Karpas-422 (cell line): ENCODE results near the gene SSBP3. TPM values are rescaled to one million over a fixed set of nuclear protein-coding genes. Genes with fewer than 3 reads are reported as not detected.
"Not testable (repeated sequence)": the region's sequence is repeated elsewhere in the genome, so short reads cannot be mapped to it uniquely, and the experiment has no call there.

Experiments used
- DNase-seq: peaks from one replicate; pipeline ENCODE4 v3.0.0-alpha.2; 2015
- H2AFZ ChIP-seq: fragments of 200-600 bp; sonication (generic); 2 replicates; pipeline ENCODE4 v1.6.1; 2014; ENCODE audit warnings: antibody characterized with exemption, low read length, mixed read lengths
- H3K27ac ChIP-seq: fragments of 200-600 bp; sonication (generic); 2 replicates; pipeline ENCODE4 v1.5.1; 2014; ENCODE audit warnings: mild to moderate bottlenecking, low read length, moderate library complexity
- H3K27me3 ChIP-seq: fragments of 200-600 bp; sonication (generic); 2 replicates; pipeline ENCODE4 v1.6.1; 2014; ENCODE audit warnings: low read length, mixed read lengths
- H3K36me3 ChIP-seq: fragments of 200-600 bp; sonication (generic); 2 replicates; pipeline ENCODE4 v1.6.1; 2014; ENCODE audit warnings: low read length, mixed read lengths; ENCODE audit not compliant: insufficient read depth
- H3K4me1 ChIP-seq: fragments of 200-600 bp; sonication (generic); 2 replicates; pipeline ENCODE4 v1.6.1; 2014; ENCODE audit warnings: mild to moderate bottlenecking, low read length, mixed read lengths
- H3K4me2 ChIP-seq: fragments of 200-600 bp; sonication (generic); 2 replicates; pipeline ENCODE4 v1.6.1; 2014; ENCODE audit warnings: low read length, low read depth, mild to moderate bottlenecking; ENCODE audit not compliant: poor library complexity, severe bottlenecking
- H3K4me3 ChIP-seq: fragments of 200-600 bp; sonication (generic); 2 replicates; pipeline ENCODE4 v1.5.1; 2014; ENCODE audit warnings: mild to moderate bottlenecking, antibody characterized with exemption, low read length, mixed read lengths
- H3K79me2 ChIP-seq: fragments of 200-600 bp; sonication (generic); 2 replicates; pipeline ENCODE4 v1.6.1; 2014; ENCODE audit warnings: mild to moderate bottlenecking, low read length, mixed read lengths
- H3K9ac ChIP-seq: fragments of 200-600 bp; sonication (generic); 2 replicates; pipeline ENCODE4 v1.6.0; 2014; ENCODE audit warnings: low read length
- H3K9me2 ChIP-seq: fragments of 200-600 bp; sonication (generic), shearing (Covaris generic); replicated peaks from 2 replicates; pipeline ENCODE4 v1.6.0; 2014; ENCODE audit warnings: mild to moderate bottlenecking, low read length, moderate library complexity; ENCODE audit not compliant: insufficient read depth
- H3K9me3 ChIP-seq: fragments of 300-700, 200-600 bp; sonication (generic); 2 replicates; pipeline ENCODE4 v1.6.1; 2014; ENCODE audit warnings: low read length, mixed read lengths
- H4K20me1 ChIP-seq: fragments of 200-600 bp; sonication (generic); 2 replicates; pipeline ENCODE4 v1.6.1; 2014; ENCODE audit warnings: mild to moderate bottlenecking, antibody characterized with exemption, low read length, low read depth; ENCODE audit not compliant: insufficient read depth
- total RNA-seq: library from RNA; depleted of rRNA; stranded (reverse); fragments of >200 nt; shearing (Covaris generic); gene quantifications from 2 replicates; pipeline ENCODE4 v1.2.3, GENCODE V29; 2014; ENCODE audit warnings: low replicate concordance

The SSBP3 gene
- total RNA-seq, 1 experiment from 2014 or later, result 4.7 TPM

DNA sequence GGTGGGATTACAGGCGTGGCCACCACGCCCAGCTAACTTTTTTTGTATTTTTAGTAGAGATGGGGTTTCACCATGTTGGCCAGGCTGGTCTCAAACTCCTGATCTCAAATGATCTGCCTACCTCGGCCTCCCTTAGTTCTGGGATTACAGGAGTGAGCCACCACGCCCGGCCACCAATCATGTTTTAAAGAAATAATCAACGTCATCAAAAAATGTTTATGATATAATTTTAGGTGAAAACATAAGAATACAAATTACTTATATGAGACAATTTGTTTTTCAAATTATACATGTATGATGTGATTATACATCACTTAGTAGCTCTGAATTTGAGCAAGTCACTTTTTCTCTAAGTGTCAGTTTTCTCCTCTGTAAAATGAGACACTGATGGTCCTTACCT is 31.6 kb upstream of the SSBP3 start:
- Histone ChIP-seq H3K9me2 (no peaks in the 10 kb centered on the region), H3K4me1 (no peaks in the 10 kb centered on the region), H3K9me3 (no peaks in the 10 kb centered on the region), H3K4me3 (no peak overlapping the region), H3K9ac (no peak overlapping the region), H3K79me2 (no peaks in the 10 kb centered on the region), H3K36me3 (no peaks in the 10 kb centered on the region), H3K27ac (no peak overlapping the region), H3K4me2 (no peak overlapping the region), H2AFZ (no peak overlapping the region), H4K20me1 (no peaks in the 10 kb centered on the region), H3K27me3 (no peaks in the 10 kb centered on the region)
- DNase-seq, result no peak

DNA sequence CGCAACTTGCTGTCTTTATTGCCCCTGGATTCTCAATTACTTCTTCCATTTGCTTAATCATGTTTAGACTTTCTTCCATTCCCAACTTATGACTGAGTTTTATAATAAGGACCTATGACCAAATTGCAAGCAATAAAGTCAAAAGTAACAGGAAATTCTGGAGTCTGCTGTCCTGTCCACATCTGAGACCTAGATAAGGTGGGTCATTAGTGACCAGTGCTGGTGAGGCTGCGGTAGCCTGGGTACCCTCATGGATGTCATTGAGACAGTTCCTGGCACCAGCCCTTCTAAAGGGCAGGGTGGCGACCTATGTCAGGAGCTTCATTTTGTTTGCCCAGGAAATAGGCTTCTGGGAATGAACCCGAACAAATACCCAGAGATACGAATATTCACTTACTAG is 30.6 kb upstream of the SSBP3 start:
- H3K9ac ChIP-seq, result no peak overlapping the region
- no peak for DNase-seq
- no peaks in the 10 kb centered on the region for H3K27me3 ChIP-seq
- no peaks in the 10 kb centered on the region for H3K79me2 ChIP-seq
- no peaks in the 10 kb centered on the region for H4K20me1 ChIP-seq
- no peak overlapping the region for H3K27ac ChIP-seq
- no peaks in the 10 kb centered on the region for H3K9me2 ChIP-seq
- H3K4me1 ChIP-seq, result no peaks in the 10 kb centered on the region
- H3K36me3 ChIP-seq, result no peaks in the 10 kb centered on the region
- no peaks in the 10 kb centered on the region for H3K9me3 ChIP-seq
- H2AFZ ChIP-seq, result no peak overlapping the region
- no peak overlapping the region for H3K4me3 ChIP-seq
- no peak overlapping the region for H3K4me2 ChIP-seq

DNA sequence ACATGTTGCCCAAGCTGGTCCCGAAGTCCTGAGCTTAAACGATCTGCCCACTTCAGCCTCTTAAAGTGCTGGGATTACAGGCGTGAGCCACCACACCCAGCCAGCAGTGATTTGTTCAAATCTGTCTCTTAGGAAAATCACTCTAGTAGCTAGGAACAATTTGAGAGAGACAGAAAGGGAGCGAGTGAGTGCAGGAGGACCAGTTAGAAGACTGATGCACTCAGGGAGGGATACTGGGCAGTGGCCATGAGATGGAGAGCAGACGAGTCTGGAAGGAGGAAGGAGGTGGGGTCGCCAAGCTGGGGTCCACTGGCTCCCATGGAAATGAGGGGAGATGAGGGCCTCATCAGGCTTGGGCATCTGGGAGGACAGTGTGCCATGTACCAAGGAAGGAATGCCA is 23.6 kb upstream of the SSBP3 start:
- H2AFZ ChIP-seq, result no peak overlapping the region
- H3K27me3 ChIP-seq, result no peaks in the 10 kb centered on the region
- H3K9ac ChIP-seq, result no peak overlapping the region
- H3K79me2 ChIP-seq, result no peaks in the 10 kb centered on the region
- H3K4me1 ChIP-seq, result no peaks in the 10 kb centered on the region
- no peak overlapping the region for H3K27ac ChIP-seq
- H3K4me2 ChIP-seq, result no peak overlapping the region
- no peaks in the 10 kb centered on the region for H3K36me3 ChIP-seq
- no peaks in the 10 kb centered on the region for H3K9me3 ChIP-seq
- no peaks in the 10 kb centered on the region for H4K20me1 ChIP-seq
- no peak overlapping the region for H3K4me3 ChIP-seq
- H3K9me2 ChIP-seq, result no peaks in the 10 kb centered on the region
- DNase-seq, result no peak

DNA sequence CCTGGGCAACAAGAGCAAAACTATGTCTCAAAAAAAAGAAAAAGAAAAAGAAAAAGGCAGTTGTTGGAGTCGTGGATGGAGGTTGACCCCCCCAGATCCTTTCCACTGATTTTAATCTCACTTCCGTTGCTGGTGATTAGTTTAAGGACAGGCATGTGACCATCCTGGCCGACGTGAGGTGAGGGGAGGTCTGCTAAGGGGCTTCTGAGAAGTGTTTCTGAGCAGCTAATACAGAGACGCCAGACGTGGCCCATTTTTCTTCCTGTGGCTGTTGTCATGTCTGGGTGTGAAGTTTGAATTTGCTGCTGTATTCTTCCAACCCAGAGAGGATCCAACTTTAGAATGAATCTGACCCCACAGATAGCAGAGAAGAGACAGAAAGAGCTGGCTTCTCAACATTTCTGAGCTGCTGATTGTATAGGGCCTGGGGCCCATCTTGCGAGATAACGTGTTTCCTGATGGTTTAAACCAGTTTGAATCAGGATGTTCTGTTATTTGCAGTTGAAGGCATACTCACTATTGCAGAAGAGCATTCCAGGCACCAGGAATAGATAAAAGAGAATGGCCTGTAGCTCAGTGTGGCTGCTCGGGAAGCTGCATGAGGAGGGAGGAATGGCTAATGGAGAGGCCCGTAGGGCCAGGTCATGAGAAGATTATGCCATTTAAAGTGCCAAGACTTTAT is 22.8 kb upstream of the SSBP3 start:
- Histone ChIP-seq H3K4me1 (no peaks in the 10 kb centered on the region), H3K9me3 (no peaks in the 10 kb centered on the region), H3K9me2 (no peaks in the 10 kb centered on the region), H3K27me3 (no peaks in the 10 kb centered on the region), H2AFZ (no peak overlapping the region), H3K36me3 (no peaks in the 10 kb centered on the region), H3K4me3 (no peak overlapping the region), H3K9ac (no peak overlapping the region), H3K4me2 (no peak overlapping the region), H3K79me2 (no peaks in the 10 kb centered on the region), H4K20me1 (no peaks in the 10 kb centered on the region), H3K27ac (no peak overlapping the region)
- no peak for DNase-seq

DNA sequence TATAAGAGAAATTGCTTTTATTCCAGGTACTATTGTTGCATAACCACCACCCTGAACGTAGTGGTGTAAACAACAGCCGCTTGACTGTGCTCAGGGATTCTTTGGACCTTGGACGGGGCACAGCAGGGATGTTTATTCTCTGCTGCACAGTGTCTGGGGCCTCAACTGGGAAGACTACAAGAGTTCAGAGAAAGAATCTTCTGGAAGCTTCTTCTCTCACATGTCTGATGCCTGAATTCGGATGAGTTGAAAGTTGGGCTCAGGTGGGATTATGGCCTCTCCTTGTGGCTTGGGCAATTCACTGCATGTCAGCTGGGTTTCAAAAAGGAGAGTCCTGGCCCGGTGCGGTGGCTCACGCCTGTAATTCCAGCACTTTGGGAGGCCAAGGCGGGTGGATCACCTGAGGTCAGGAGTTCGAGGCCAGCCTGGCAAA is 19.0 kb upstream of the SSBP3 start:
- no peaks in the 10 kb centered on the region for H3K79me2 ChIP-seq
- no peak overlapping the region for H2AFZ ChIP-seq
- DNase-seq, result no peak
- H3K4me1 ChIP-seq, result no peaks in the 10 kb centered on the region
- no peaks in the 10 kb centered on the region for H3K9me3 ChIP-seq
- H3K4me3 ChIP-seq, result no peak overlapping the region
- H3K9ac ChIP-seq, result no peak overlapping the region
- no peaks in the 10 kb centered on the region for H3K36me3 ChIP-seq
- H3K9me2 ChIP-seq, result no peaks in the 10 kb centered on the region
- no peaks in the 10 kb centered on the region for H3K27me3 ChIP-seq
- no peaks in the 10 kb centered on the region for H4K20me1 ChIP-seq
- H3K27ac ChIP-seq, result no peak overlapping the region
- H3K4me2 ChIP-seq, result no peak overlapping the region

DNA sequence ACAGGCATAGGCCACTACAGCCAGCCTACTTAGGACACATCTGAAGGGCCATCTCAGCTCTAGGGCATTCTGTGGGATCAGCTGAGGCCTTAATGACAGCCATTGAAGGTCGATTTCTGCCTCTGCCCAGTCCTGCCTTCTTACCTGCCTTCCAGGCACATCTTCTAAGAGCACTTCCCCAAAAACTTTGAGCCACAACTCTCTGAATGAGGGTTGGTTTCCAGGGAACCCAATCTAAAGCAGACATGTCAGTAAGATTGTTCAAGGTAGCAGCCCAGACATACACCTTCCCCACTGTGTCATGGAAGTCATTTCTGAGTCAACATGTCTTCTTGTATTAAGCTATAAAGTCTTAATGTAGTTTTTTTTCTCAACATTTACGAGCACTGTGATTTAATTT is 18.2 kb upstream of the SSBP3 start:
- H3K27ac ChIP-seq, result no peak overlapping the region

DNA sequence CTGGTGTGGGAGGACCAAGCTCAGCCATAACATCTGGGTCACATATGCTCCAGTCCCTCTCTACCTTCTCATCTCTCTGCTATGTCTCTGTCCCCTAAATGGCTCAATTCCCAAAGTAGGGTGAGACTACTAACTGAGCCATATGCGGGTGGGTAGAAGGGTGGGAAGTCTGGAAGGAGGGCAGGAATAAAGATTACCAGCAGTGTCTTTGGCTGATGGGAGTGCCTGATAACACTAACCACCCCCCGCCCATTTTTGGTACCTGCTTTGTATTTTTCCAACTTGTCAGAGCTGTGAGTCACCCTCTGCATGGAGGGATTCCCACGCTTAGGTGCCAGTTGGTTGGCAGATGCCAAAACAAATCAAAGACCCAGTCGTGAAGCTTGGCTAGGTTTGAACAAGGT is 14.9 kb upstream of the SSBP3 start:
- Histone ChIP-seq H3K27ac (no peak overlapping the region), H3K9me2 (no peaks in the 10 kb centered on the region), H3K36me3 (no peaks in the 10 kb centered on the region), H3K4me1 (no peaks in the 10 kb centered on the region), H3K79me2 (no peaks in the 10 kb centered on the region), H3K9me3 (no peaks in the 10 kb centered on the region), H3K27me3 (no peaks in the 10 kb centered on the region), H3K4me2 (no peak overlapping the region), H2AFZ (no peak overlapping the region), H4K20me1 (no peaks in the 10 kb centered on the region), H3K4me3 (no peak overlapping the region), H3K9ac (no peak overlapping the region)
- no peak for DNase-seq

More for the DNA sequence above, 18.2 kb upstream of the SSBP3 start:
- H3K9me3 ChIP-seq, result no peaks in the 10 kb centered on the region
- H3K4me2 ChIP-seq, result no peak overlapping the region
- H3K4me1 ChIP-seq, result no peaks in the 10 kb centered on the region
- no peaks in the 10 kb centered on the region for H3K9me2 ChIP-seq
- no peaks in the 10 kb centered on the region for H3K27me3 ChIP-seq
- no peak overlapping the region for H2AFZ ChIP-seq
- H3K4me3 ChIP-seq, result no peak overlapping the region
- no peak for DNase-seq
- H3K9ac ChIP-seq, result no peak overlapping the region
- no peaks in the 10 kb centered on the region for H3K79me2 ChIP-seq
- H3K36me3 ChIP-seq, result no peaks in the 10 kb centered on the region
- no peaks in the 10 kb centered on the region for H4K20me1 ChIP-seq

DNA sequence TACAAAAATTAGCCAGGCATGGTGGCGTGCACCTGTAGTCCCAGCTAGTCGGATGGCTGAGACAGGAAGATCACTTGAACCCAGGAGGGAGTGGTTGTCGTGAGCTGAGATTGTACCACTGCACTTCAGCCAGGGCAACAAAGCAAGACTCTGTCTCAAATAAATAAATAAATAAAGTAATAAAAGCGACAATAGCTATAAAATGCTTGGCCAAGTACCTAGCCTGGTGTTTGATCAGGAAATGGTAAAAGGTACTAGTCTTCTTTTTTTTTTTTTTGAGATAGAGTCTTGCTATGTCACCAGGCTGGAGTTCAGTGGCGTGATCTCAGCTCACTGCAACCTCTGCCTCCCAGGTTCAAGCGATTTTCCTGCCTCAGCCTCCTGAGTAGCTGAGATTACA is 12.4 kb upstream of the SSBP3 start:
- not testable (repeated sequence) for DNase-seq, H3K9me3 ChIP-seq, H3K27ac ChIP-seq, H3K4me1 ChIP-seq, H3K4me3 ChIP-seq, H3K9ac ChIP-seq, H4K20me1 ChIP-seq, H3K27me3 ChIP-seq, H2AFZ ChIP-seq, H3K36me3 ChIP-seq, H3K9me2 ChIP-seq, H3K4me2 ChIP-seq, H3K79me2 ChIP-seq

DNA sequence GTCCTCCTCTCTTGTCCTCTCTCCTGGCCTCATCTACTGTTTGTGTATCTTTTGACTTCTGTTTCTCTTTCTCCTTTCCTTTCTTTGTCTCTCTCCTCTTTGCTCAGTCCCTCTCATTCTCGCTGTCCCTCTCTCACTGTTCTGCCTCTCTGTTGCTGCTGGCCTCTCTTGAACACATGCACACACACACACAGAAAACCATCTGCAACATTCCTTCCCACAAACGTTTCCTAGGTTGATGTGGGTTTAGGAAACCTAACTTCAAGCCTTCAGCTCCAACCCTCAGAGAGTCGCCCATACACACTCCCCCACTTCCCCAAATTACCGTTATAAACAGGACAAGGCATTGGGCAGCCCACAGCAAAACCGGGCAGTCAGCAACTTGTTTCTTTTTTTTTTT is 10.9 kb upstream of the SSBP3 start:
- Histone ChIP-seq H3K27me3 (no peaks in the 10 kb centered on the region), H3K4me2 (no peak overlapping the region), H4K20me1 (no peaks in the 10 kb centered on the region), H2AFZ (no peak overlapping the region), H3K4me1 (no peaks in the 10 kb centered on the region), H3K27ac (no peak overlapping the region), H3K9me2 (no peaks in the 10 kb centered on the region), H3K36me3 (no peaks in the 10 kb centered on the region), H3K4me3 (no peak overlapping the region), H3K9me3 (no peaks in the 10 kb centered on the region), H3K79me2 (no peaks in the 10 kb centered on the region), H3K9ac (no peak overlapping the region)
- DNase-seq, result no peak
